ENCODE measurements around the gene PDE8A.

GRCh38 chr15:84976746-84977345 is 4.8 kb upstream of the PDE8A start:
- TF ChIP-seq CTCF (conservative IDR thresholded peaks at IDR 0.05 in 1 of 2, IDR thresholded peaks at IDR 0.05 in 1 of 2; ENCODE audit: low read depth in 1 of 2, low read length in 2 of 2) (no peak), EZH2 (IDR thresholded peaks at IDR 0.05; ENCODE audit: low read length, missing control alignments) (no peak)
